HG03457 (cell line): Measurements from ENCODE around the gene SRBD1.

Source experiments
- ATAC-seq: cut with Tn5 transposase; IDR thresholded peaks from one replicate; pipeline ENCODE4 v1.9.1; 2021; ENCODE audit warnings: moderate number of reproducible peaks; ENCODE audit not compliant: unreplicated experiment

The SRBD1 gene

DNA sequence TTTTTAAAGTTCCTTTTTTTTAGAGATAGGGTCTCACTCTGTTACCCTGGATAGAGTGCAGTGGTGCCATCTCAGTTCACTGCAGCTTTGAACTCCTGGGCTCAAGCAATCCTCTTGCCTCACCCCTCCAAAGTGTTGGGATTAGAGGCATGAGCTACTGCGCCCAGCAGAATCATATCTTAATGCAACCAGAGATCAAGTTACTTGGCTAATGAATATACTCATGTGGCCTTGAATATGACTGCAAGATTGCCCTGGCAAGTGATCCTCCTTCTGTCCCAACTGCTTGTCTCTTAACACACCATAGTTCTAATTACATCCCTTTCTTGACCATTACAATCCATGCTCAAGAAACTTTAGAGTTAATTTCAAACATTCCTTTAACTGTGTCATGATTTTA is 133.5 kb downstream of the SRBD1 start:
- no peak for ATAC-seq

GRCh38 chr2:45470531-45470930 is 140.5 kb downstream of the SRBD1 start:
- ATAC-seq: no peak

- ATAC-seq: no peak
Observed at GRCh38 chr2:45469314-45470099, 141.6 kb downstream of the SRBD1 start.

DNA sequence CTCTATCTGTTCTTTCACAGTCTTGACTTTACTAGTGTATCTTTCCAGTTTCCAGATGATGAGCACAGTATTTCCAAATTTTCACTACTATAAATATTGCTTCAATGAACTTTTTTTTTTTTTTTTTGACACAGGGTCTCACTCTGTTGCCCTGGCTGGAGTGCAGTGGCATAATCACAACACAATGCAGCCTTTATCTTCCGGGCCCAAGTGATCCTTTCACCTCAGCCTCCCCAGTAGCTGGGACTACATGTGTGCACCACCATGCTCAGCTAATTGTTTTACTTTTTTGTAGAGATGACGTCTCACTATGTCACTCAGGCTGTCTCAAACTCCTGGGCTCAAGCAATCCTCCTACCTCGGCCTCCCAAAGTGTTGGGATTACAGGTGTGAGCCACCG is 142.8 kb downstream of the SRBD1 start:
- no peak for ATAC-seq

GRCh38 chr2:45466053-45466452 is 145.0 kb downstream of the SRBD1 start:
- ATAC-seq: no peak

DNA sequence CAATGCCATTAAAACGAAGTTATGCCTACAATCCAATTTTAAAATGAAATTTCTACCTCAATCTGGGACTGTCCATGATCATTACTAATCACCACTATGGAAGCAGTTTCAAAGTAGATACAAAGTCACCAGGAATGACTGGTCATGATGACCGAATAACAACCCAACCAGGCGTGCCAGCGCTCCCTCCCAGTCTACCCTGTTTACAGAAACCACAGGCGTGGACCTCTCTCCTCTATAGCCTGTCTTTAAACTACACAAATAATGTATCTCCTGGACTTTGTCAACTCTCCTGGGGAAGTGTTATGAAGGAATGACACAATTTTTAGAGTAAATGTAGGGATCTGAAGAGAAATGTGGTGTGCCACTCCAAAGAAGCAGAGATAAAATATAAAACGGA is 150.2 kb downstream of the SRBD1 start:
- no peak for ATAC-seq

GRCh38 chr2:45459860-45460259 is 151.2 kb downstream of the SRBD1 start:
- ATAC-seq: no peak

GRCh38 chr2:45458909-45459563 is 152.0 kb downstream of the SRBD1 start:
- ATAC-seq: no peak

DNA sequence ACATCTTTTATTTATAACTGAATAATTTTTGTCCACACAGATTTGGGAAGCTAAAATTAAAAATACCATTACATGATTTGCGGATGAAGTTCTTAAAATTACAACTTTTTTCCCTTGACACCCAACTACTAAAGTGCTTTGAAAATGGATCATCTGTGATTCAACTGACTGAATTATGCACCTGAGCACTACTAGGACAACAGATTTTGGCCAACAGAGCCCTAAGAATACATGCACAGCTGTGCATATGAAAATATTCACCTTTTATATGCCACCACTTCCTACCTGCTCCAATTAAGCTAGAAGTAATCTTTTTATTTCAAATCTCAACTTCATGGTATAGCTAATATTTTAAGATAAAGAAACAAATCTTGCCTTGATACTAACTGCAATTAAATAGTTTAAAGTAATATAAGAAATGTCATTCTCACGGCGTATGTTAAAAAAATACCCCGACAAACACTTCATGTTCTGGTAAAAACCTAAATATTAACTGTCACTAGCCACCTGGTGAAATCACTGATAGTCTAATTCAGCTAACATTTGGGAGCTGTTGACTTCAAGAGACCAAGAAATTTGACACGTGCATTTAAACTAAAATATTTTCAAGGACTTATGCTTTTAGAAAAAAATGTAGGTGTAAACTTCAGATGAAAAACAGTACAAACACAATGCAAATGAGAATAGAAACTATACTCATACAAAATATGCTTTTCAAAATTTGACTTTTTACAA is 153.7 kb downstream of the SRBD1 start:
- ATAC-seq: no peak

DNA sequence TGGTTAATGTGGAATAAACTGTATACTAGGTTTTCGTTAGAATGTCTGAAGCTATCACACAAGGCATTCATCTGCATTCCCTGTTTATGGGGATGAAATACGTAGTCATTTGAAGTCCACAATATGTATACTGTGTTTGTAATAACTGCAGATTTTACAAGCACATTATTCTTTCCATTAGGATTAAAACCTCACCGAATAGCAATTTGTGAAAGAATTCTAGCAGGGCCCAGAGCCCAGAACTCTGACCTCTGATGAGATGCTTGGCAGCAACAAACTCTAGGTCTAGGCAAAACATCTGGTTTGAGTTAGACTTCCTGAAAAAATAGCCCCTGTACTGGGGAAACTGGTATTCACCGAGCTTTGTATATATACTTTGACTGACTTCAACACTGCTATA is 158.2 kb downstream of the SRBD1 start:
- ATAC-seq: no peak

DNA sequence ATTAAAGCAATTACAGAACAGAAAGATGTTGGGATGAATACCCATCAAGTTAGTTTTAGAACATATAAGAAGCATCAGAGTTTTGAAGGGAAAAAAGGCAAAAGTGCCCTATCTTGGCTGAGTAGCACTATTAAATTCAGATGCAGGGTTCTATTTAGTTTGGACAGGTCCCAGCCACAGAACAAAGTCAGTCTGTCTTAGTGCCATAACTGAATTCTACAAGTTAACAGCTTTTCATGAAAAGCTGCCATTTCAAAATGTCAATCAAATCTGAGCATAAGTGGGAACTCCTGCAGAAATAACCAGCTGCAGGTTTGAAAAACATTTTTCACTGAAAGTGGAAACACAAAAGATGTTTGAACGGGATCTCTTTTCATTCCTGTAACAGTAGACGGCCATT is 160.4 kb downstream of the SRBD1 start:
- no peak for ATAC-seq

DNA sequence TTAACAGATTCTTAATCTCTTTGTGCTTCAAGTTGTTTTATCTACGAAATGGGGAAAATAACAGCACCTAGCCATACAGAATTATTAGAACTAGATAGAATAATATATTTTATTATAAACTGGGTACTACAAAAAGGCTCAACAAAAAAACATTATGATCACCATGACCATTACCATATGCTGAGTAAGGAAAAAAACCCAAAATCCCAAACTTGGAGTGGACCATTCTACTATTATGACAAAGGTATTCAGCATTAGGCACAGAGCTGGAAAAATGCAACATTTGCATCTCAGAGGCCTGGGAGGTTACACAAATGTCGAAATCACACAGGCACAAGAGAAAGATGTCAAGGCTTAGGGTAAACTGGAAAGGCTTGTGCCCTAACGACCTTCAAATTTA is 162.8 kb downstream of the SRBD1 start:
- ATAC-seq: no peak

GRCh38 chr2:45446016-45446415 is 165.1 kb downstream of the SRBD1 start:
- no peak for ATAC-seq

GRCh38 chr2:45445037-45445436 is 166.0 kb downstream of the SRBD1 start:
- no peak for ATAC-seq

- ATAC-seq: no peak
Observed at GRCh38 chr2:45443012-45443411, 168.1 kb downstream of the SRBD1 start.

- ATAC-seq: no peak
Observed at GRCh38 chr2:45442026-45442425, 169.0 kb downstream of the SRBD1 start.

GRCh38 chr2:45441571-45441970 is 169.5 kb downstream of the SRBD1 start:
- ATAC-seq: no peak

DNA sequence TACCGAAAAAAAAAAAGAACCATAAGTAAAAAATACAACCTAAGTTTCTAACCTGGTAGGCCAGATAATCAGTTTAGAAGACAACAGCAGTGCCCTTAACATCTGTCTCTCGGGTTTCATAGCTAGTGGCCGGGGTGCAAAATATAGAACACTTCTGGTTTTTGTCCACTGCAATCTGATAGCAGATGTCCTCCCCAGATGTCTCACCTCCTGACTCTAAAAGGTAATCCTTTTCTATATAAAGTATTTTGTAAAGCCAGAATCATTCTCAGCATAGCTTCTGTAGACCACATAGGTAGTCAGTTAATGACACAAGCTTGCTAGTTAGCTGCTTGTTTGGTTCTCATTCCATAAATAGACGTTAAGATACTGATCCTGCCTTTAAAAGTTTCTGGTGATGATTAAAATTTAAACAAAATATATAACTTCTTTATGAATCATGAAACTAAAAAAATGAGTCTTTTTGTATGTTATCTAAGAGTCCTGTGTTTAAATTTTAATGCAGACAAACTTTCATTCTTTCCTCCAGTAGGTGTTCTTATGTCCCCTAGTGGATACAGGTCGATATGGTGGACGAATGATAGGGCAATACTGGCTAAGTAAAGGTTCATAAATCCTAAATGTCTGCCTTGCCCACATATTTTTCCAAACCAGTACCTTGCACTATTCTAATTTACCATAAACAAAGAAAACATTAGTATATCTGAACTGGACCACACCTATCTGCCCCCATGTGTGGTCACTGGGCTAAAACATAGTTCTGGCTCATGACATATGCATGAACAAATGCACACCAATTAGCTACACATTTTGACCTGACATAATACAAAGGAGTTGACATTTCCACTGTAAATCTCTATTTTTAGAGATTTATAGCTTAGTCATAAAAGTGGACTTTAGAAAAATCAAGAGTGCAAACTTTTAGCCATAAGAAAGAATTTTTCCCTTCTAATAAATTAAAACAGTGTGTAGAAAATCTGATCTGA is 171.0 kb downstream of the SRBD1 start:
- ATAC-seq: no peak

DNA sequence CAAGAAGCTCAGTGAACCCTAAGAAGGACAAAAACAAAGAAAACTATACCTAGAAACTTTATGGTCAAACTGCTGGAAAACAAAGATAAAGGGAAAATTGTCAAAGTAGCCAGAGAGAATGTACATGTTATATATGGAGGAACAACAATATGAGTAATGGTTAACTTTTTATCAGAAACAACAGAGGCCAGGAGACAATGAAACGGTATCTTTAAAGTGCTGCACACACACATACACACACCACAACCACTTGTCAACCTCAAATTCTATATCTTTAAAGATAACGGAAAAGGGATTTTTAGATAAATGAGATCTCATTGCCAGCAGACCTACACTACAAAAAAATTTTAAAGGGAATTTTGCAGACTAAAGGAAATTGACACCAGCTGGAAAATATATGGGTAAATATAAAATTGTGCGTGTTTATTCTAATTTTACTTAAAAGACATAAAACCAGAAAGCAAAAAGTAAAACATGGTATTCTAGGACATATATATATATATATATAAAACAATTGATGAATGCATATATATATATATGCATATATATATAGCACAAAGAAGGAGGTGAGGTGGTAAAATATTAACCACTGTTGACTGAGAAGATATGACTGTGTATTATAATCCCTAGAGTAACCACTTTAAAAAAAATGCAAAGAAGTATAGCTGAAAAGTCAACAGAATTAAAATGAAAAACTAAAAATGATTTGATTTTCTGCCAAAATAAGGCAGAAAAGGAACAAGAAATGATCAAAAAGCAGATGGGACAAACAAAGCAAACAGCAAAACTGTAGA is 172.0 kb downstream of the SRBD1 start:
- no peak for ATAC-seq

DNA sequence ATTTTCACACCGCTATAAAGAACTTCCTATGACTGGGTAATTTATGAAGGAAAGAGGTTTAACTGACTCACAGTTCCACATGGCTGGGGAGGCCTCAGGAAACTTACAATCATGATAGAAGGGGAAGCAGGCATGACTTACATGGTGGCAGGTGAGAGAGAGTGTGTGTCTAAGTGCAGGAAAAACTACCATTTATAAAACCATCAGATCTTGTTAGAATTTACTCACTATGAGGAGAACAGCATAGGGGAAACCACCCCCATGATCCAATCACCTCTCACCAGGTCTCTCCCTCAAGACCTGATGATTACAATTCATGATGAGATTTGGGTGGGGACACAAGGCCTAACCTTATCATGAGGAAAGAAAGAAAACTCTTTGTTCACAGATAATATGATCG is 174.6 kb downstream of the SRBD1 start:
- no peak for ATAC-seq
